HG03175 (cell line): ENCODE measurements around the gene INTS13.
"Not testable (repeated sequence)": the region's sequence is repeated elsewhere in the genome, so short reads cannot be mapped to it uniquely, and the experiment has no call there.

Source experiments
- ATAC-seq: cut with Tn5 transposase; IDR thresholded peaks from one replicate; pipeline ENCODE4 v1.9.1; 2021; ENCODE audit warnings: mild to moderate bottlenecking, moderate library complexity; ENCODE audit not compliant: unreplicated experiment

Gene INTS13

GRCh38 chr12:26936559-26937442 is 980 bp downstream of the INTS13 start:
- no peak for ATAC-seq

GRCh38 chr12:26935636-26936378 is 2.0 kb downstream of the INTS13 start:
- ATAC-seq: no peak

- ATAC-seq: no peak
Observed at GRCh38 chr12:26929590-26929989, 8.2 kb downstream of the INTS13 start.

- ATAC-seq: no peak
Observed at GRCh38 chr12:26928661-26929060, 9.1 kb downstream of the INTS13 start.

GRCh38 chr12:26921886-26922285 is 15.9 kb downstream of the INTS13 start:
- no peak for ATAC-seq

GRCh38 chr12:26919216-26919555 is 18.6 kb downstream of the INTS13 start:
- ATAC-seq: no peak

- ATAC-seq: no peak
Observed at GRCh38 chr12:26918321-26919215, 19.2 kb downstream of the INTS13 start.

GRCh38 chr12:26906704-26907103 is 31.1 kb downstream of the INTS13 start:
- ATAC-seq: no peak

GRCh38 chr12:26906024-26906423 is 31.8 kb downstream of the INTS13 start:
- ATAC-seq: no peak

- not testable (repeated sequence) for ATAC-seq
Observed at GRCh38 chr12:26903396-26903795, 34.4 kb downstream of the INTS13 start.

- no peak for ATAC-seq
Observed at GRCh38 chr12:26896913-26897312, 40.9 kb downstream of the INTS13 start.

GRCh38 chr12:26895672-26896071 is 42.1 kb downstream of the INTS13 start:
- no peak for ATAC-seq

GRCh38 chr12:26891704-26892103 is 46.1 kb downstream of the INTS13 start:
- ATAC-seq: no peak

GRCh38 chr12:26890784-26891183 is 47.0 kb downstream of the INTS13 start:
- ATAC-seq: no peak

GRCh38 chr12:26884765-26885576 is 52.8 kb downstream of the INTS13 start:
- peak; percentile 89 for ATAC-seq

- ATAC-seq: no peak
Observed at GRCh38 chr12:26880625-26881024, 57.2 kb downstream of the INTS13 start.

GRCh38 chr12:26878661-26879119 is 59.1 kb downstream of the INTS13 start:
- ATAC-seq: peak; percentile 83

GRCh38 chr12:26874501-26875296 is 63.1 kb downstream of the INTS13 start:
- ATAC-seq: peak; percentile 73

GRCh38 chr12:26872625-26873024 is 65.2 kb downstream of the INTS13 start:
- no peak for ATAC-seq
